Esophagus squamous epithelium (tissue), 5 donors: Measurements from ENCODE around the gene TUT1. TPM values are rescaled to one million over a fixed set of nuclear protein-coding genes. Genes with fewer than 3 reads are reported as not detected.

Experiments used
- DNase-seq: peaks from one replicate; lab custom pipeline; 2025; lab: John Stamatoyannopoulos, UW
- H3K27ac ChIP-seq, 4 donors: fragments of 200-600 bp; sonication (generic); one replicate each; pipeline ENCODE4 v1.5.1; 2016 to 2019; ENCODE audit warnings: mild to moderate bottlenecking in 1 of 4
- H3K27me3 ChIP-seq, 4 donors: fragments of 200-600 bp; sonication (generic); 1 replicate in 3 of 4; 2 replicates in 1 of 4; pipeline versions ENCODE4 v1.5.1 to v1.6.0; 2017 to 2021; ENCODE audit warnings: antibody characterized with exemption in 1 of 4
- H3K36me3 ChIP-seq, 3 donors: fragments of 200-600 bp; sonication (generic); one replicate each; pipeline ENCODE4 v1.5.1; 2016 to 2019
- H3K4me1 ChIP-seq, 3 donors: fragments of 200-600 bp; sonication (generic); one replicate each; pipeline ENCODE4 v1.5.1; 2017 to 2019
- H3K4me3 ChIP-seq, 4 donors: fragments of 200-600 bp; sonication (generic); 1 replicate in 3 of 4; 2 replicates in 1 of 4; pipeline ENCODE4 v1.5.1; 2016 to 2019; ENCODE audit warnings: mild to moderate bottlenecking in 2 of 4, moderate library complexity in 1 of 4
- H3K9me3 ChIP-seq, 3 donors: fragments of 200-600 bp; sonication (generic); one replicate each; pipeline ENCODE4 v1.5.1; 2016 to 2019
- CTCF ChIP-seq, 6 experiments: fragments of 450-650 bp in 4 of 6; fragments of 200-600 bp in 2 of 6; sonication (generic) in 2 of 6; IDR thresholded peaks; one replicate each; pipeline ENCODE4 v1.5.1; 2016 to 2019; ENCODE audit warnings: antibody characterized with exemption in 6 of 6, mild to moderate bottlenecking in 4 of 6, moderate library complexity in 4 of 6
- POLR2A ChIP-seq, 4 donors: fragments of 450-650 bp; IDR thresholded peaks; one replicate each; pipeline ENCODE4 v1.6.1; 2017; ENCODE audit warnings: antibody characterized with exemption in 4 of 4, mild to moderate bottlenecking in 4 of 4, moderate library complexity in 3 of 4
- WGBS, 2 donors: methylation state at CpG; one replicate each; pipeline ENCODE4 v1.1.5; 2018; 5-methylcytosine and 5-hydroxymethylcytosine counted together
- intact Hi-C: fragments of 100-400 bp; cut with DNase I; formaldehyde crosslinking; loops from one replicate; pipeline ENCODE4 v1.15.0; 2022
- total RNA-seq, 4 donors: library from RNA; depleted of rRNA; stranded (reverse); fragments of >200 nt; gene quantifications; one replicate each; pipeline ENCODE4 v1.1.0, GENCODE V29; 2016
- donor health status: DM: yes; HTN: yes; CAD: no.

Gene TUT1
- total RNA-seq, 4 donors from 2014 or later: 5.0 to 12.7 (median 8.0) TPM

GRCh38 chr11:62601372-62602140 is 10.2 kb upstream of the TUT1 start, which contains the start of gene MTA2:
Gene MTA2, minus strand, starts transcription at chr11:62601865. Its CDS starts 415 bp downstream, at chr11:62601450.
- 0 to 3% methylated on average over 2 to 7 of the region's 83 CpGs for WGBS, 2 donors
- peak; percentile 92 for DNase-seq
- Histone ChIP-seq H3K4me1 (peaks cover 27 to 82% (median 33%) of the 10 kb centered on the region in 3 donors), H3K27ac (peak within 1 kb of the TSS; percentile 95 to 99 (median 98)), H3K27me3 (no peaks in the 10 kb centered on the region), H3K36me3 (peaks cover 19 to 54% (median 24%) of the 10 kb centered on the region in 3 donors), H3K9me3 (no peaks in the 10 kb centered on the region), H3K4me3 (peak within 1 kb of the TSS; percentile 89 to 99 (median 94))
- TF ChIP-seq POLR2A (IDR thresholded peaks at IDR 0.05) (peak in 3 of 4 donors; percentile 53 to 78 (median 60)), CTCF (IDR thresholded peaks at IDR 0.05) (peak in 1 of 6 experiments; percentile 23)
- intact Hi-C loops: no loop called here

DNA sequence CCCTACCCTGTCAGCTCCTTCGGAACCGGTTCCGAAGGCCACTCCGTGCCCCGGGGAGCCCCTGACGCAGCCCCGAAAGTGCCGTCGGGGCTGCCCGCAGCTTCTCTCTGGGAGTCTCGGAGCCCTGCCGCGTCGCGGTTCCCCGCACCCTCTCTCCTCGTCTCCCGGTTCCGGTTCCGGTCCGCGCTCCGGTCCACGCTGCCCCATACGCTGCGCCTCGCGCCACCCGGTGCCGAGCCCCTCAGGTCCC is 9.7 kb upstream of the TUT1 start:
- intact Hi-C loops: no loop called here
- Histone ChIP-seq H3K4me3 (peak overlapping the region; percentile 89 to 99 (median 94)), H3K27ac (peak overlapping the region; percentile 95 to 99 (median 98)), H3K9me3 (no peaks in the 10 kb centered on the region), H3K36me3 (peaks cover 19 to 54% (median 29%) of the 10 kb centered on the region in 3 donors), H3K4me1 (peaks cover 27 to 79% (median 33%) of the 10 kb centered on the region in 3 donors), H3K27me3 (no peaks in the 10 kb centered on the region)
- TF ChIP-seq POLR2A (IDR thresholded peaks at IDR 0.05) (no peak), CTCF (IDR thresholded peaks at IDR 0.05) (no peak)
- DNase-seq: no peak
- WGBS, 2 donors: 1% methylated on average over 24 of the region's 30 CpGs; no CpG with 5 or more reads in 1 of the 2 donors

GRCh38 chr11:62600367-62601121 is 9.2 kb upstream of the TUT1 start:
- TF ChIP-seq POLR2A (IDR thresholded peaks at IDR 0.05): no peak
- no peak for TF ChIP-seq CTCF (IDR thresholded peaks at IDR 0.05)
- Histone ChIP-seq H3K27ac (peak overlapping the region; percentile 95 to 99 (median 98)), H3K4me3 (peak overlapping the region; percentile 89 to 99 (median 94)), H3K9me3 (no peaks in the 10 kb centered on the region), H3K27me3 (no peaks in the 10 kb centered on the region), H3K36me3 (peaks cover 24 to 54% (median 34%) of the 10 kb centered on the region in 3 donors), H3K4me1 (peaks cover 27 to 74% (median 33%) of the 10 kb centered on the region in 3 donors)
- 1% methylated on average over 12 to 14 of the region's 26 CpGs for WGBS, 2 donors
- DNase-seq: no peak
- intact Hi-C loops: no loop called here

DNA sequence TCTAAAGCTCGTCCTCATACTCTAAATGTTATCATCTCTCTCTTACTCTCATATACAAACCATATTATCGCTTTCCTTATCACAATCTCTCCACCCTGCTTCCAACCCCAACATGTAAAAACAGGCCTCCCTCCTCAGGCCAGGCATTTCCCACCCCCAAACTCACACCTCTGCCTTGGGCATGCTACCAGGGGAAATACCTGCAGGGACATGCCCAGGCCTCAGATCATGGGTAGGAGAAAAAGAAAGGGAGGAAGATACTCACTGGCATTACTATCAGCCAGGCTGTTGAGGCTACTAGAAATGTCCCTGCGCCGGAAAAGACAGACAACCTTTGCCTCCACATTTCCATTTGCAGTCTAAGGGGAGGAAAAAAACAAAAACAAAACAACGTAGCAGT is 8.6 kb upstream of the TUT1 start:
- Histone ChIP-seq H3K9me3 (no peaks in the 10 kb centered on the region), H3K4me3 (peak overlapping the region; percentile 89 to 99 (median 94)), H3K36me3 (peaks cover 27 to 54% (median 35%) of the 10 kb centered on the region in 3 donors), H3K27me3 (no peaks in the 10 kb centered on the region), H3K4me1 (peaks cover 27 to 67% (median 33%) of the 10 kb centered on the region in 3 donors), H3K27ac (peak overlapping the region; percentile 95 to 99 (median 98))
- intact Hi-C loops: loop anchor here (5.0 kb wide), 1 partner anchor 72 kb away; the partner anchor contains the start of genes LBHD1 and UQCC3
- no peak for DNase-seq
- WGBS, 2 donors: 24 to 26% methylated on average over 5 of the region's 5 CpGs
- peak in 1 of 4 donors; percentile 42 for TF ChIP-seq POLR2A (IDR thresholded peaks at IDR 0.05)
- no peak for TF ChIP-seq CTCF (IDR thresholded peaks at IDR 0.05)
